Endothelial cell of umbilical vein (primary cell): Measurements from ENCODE around the gene SNX9. TPM values are rescaled to one million over a fixed set of nuclear protein-coding genes. Genes with fewer than 3 reads are reported as not detected.

Experiments used
- BruUV-seq: library from RNA; stranded (reverse); fragments of 400-500 nt; replicated peaks from 2 replicates; lab custom pipeline; 2021; lab: Mats Ljungman, UMichigan
- CTCF ChIA-PET: fragments of 300-600, 350-600 bp; sonication (Branson Sonifier 250); formaldehyde crosslinking; loops from one replicate; lab custom pipeline; 2021; ENCODE audit warnings: antibody characterized with exemption, inconsistent platforms; lab: Charles Lee
- POLR2A ChIA-PET: fragments of 300-600, 350-600 bp; sonication (Branson Sonifier 250); formaldehyde crosslinking; loops from one replicate; lab custom pipeline; 2021; ENCODE audit warnings: antibody characterized with exemption, inconsistent platforms; lab: Charles Lee
- DNase-seq: peaks from one replicate; pipeline ENCODE4 v3.0.0-alpha.2; 2011; ENCODE audit warnings: low read depth, low spot score
- FAIRE-seq: peaks from 2 replicates; lab custom pipeline; 2011; peaks lifted over from hg19 to GRCh38; lab: Jason Lieb, UNC
- H2AFZ ChIP-seq: 2 replicates; pipeline ENCODE4 v1.6.0; 2012; ENCODE audit warnings: low read depth, low read length, control low read depth, inconsistent platforms
- H3K27ac ChIP-seq: 2 replicates; pipeline ENCODE4 v1.5.1; 2011; ENCODE audit warnings: low read depth, mild to moderate bottlenecking, control low read depth, low read length, moderate library complexity; ENCODE audit not compliant: insufficient read depth
- H3K27me3 ChIP-seq, 2 experiments: 2 replicates each; pipeline versions ENCODE4 v1.6.0 to v1.6.1; 2011; ENCODE audit warnings: low read length in 2 of 2, mixed read lengths in 1 of 2; ENCODE audit not compliant: control insufficient read depth in 2 of 2, insufficient read depth in 2 of 2
- H3K36me3 ChIP-seq, 2 experiments: 2 replicates in 1 of 2; 3 replicates in 1 of 2; pipeline ENCODE4 v1.5.1; 2011; ENCODE audit warnings: low read length in 2 of 2, mild to moderate bottlenecking in 1 of 2, moderate library complexity in 1 of 2; ENCODE audit not compliant: control insufficient read depth in 2 of 2, insufficient read depth in 2 of 2; ENCODE audit errors: extremely low read depth in 1 of 2
- H3K4me1 ChIP-seq: 3 replicates; pipeline ENCODE4 v1.5.1; 2011; ENCODE audit warnings: mild to moderate bottlenecking, low read length; ENCODE audit not compliant: control insufficient read depth, insufficient read depth; ENCODE audit errors: extremely low read depth
- H3K4me2 ChIP-seq: 2 replicates; pipeline ENCODE4 v1.6.1; 2011; ENCODE audit warnings: low read length, control low read depth, mixed read lengths; ENCODE audit not compliant: insufficient read depth
- H3K4me3 ChIP-seq, 3 experiments: fragments of 200-600 bp in 1 of 3; sonication (generic), shearing (Covaris generic) in 1 of 3; replicated peaks in 1 of 3; 2 replicates each; pipeline ENCODE4 v1.5.1; 2011 to 2016; ENCODE audit warnings: control low read depth in 3 of 3, low read length in 3 of 3, mild to moderate bottlenecking in 2 of 3, inconsistent platforms in 1 of 3, low read depth in 1 of 3, moderate library complexity in 1 of 3; ENCODE audit not compliant: insufficient read depth in 1 of 3
- H3K79me2 ChIP-seq: 2 replicates; pipeline ENCODE4 v1.6.0; 2012; ENCODE audit warnings: low read length, inconsistent platforms; ENCODE audit not compliant: control insufficient read depth, insufficient read depth
- H3K9ac ChIP-seq: replicated peaks from 2 replicates; pipeline ENCODE3; 2011; ENCODE audit warnings: low read length, control low read depth; ENCODE audit not compliant: insufficient read depth; ENCODE audit errors: extremely low read depth
- H3K9me1 ChIP-seq: replicated peaks from 3 replicates; pipeline ENCODE4 v1.6.0; 2011; ENCODE audit warnings: mild to moderate bottlenecking, low read length; ENCODE audit not compliant: control insufficient read depth, insufficient read depth; ENCODE audit errors: extremely low read depth
- H3K9me3 ChIP-seq: replicated peaks from 2 replicates; pipeline ENCODE4 v1.5.1; 2012; ENCODE audit warnings: low read length, inconsistent platforms; ENCODE audit not compliant: control insufficient read depth, insufficient read depth
- H4K20me1 ChIP-seq: replicated peaks from 2 replicates; pipeline ENCODE3; 2011; ENCODE audit warnings: mild to moderate bottlenecking, low read length; ENCODE audit not compliant: control insufficient read depth, insufficient read depth; ENCODE audit errors: extremely low read depth
- FOS ChIP-seq: IDR thresholded peaks from 2 replicates; pipeline ENCODE4 v1.6.1; 2011; ENCODE audit warnings: mild to moderate bottlenecking, low read length, moderate library complexity, borderline replicate concordance; ENCODE audit not compliant: insufficient read depth
- GATA2 ChIP-seq: IDR thresholded peaks from 2 replicates; pipeline ENCODE4 v1.7.0; 2011; ENCODE audit warnings: low read depth, mild to moderate bottlenecking, moderate library complexity, mixed read lengths, low read length; ENCODE audit not compliant: insufficient read length, insufficient read depth
- JUN ChIP-seq: IDR thresholded peaks from 2 replicates; pipeline ENCODE4 v1.6.1; 2011; ENCODE audit warnings: borderline replicate concordance, low read depth; ENCODE audit not compliant: insufficient read length, insufficient read depth
- MYC ChIP-seq: IDR thresholded peaks from one replicate; pipeline ENCODE4 v1.6.1; 2011; ENCODE audit warnings: mild to moderate bottlenecking, low read depth, low read length
- POLR2AphosphoS5 ChIP-seq: IDR thresholded peaks from 2 replicates; pipeline ENCODE4 v1.6.1; 2012; ENCODE audit warnings: low read depth, mild to moderate bottlenecking, control low read depth, low read length, moderate library complexity; ENCODE audit not compliant: insufficient read depth
- dilution Hi-C: fragments of 300-500 bp; cut with MboI; formaldehyde crosslinking; loops from one replicate; pipeline ENCODE4 v1.15.0; 2019; ENCODE audit warnings: low sequenced_read_pairs; ENCODE audit not compliant: extremely low pct_ligation_motif_present
- intact Hi-C: fragments of 100-400 bp; cut with micrococcal nuclease; formaldehyde crosslinking; loops from one replicate; pipeline ENCODE4 v1.10.0; 2022
- polyA plus RNA-seq, 4 experiments: library from polyadenylated mRNA; depleted of rRNA in 3 of 4; stranded (reverse) in 3 of 4; unstranded in 1 of 4; fragments of >200 nt; gene quantifications; 2 replicates each; pipeline versions ENCODE4 v1.2.1 to v1.2.3, GENCODE V29; 2011 to 2012; ENCODE audit warnings: missing spikeins in 1 of 4
- total RNA-seq: library from RNA; stranded (reverse); gene quantifications from 2 replicates; pipeline ENCODE4 v1.2.3, GENCODE V29; 2021
- TF ChIP-seq, protein P1 (sequence below), 2 donors: IDR thresholded peaks; 1 replicate in 1 of 2; 2 replicates in 1 of 2; pipeline ENCODE4 v1.5.1; 2011; ENCODE audit warnings: low read length in 2 of 2, mild to moderate bottlenecking in 2 of 2, moderate library complexity in 2 of 2, control low read depth in 1 of 2, inconsistent platforms in 1 of 2, low read depth in 1 of 2; ENCODE audit not compliant: insufficient read depth in 1 of 2; ENCODE audit errors: extremely low read depth in 1 of 2
- TF ChIP-seq, protein P2 (sequence below): IDR thresholded peaks from 2 replicates; pipeline ENCODE4 v1.6.1; 2011; ENCODE audit not compliant: insufficient read depth, insufficient read length

SNX9 gene
- total and polyA plus RNA-seq, 2 donors (not counting 3 experiments of a cell fraction or from before 2014, with no cell fraction given) = 27.5 to 54.5 TPM

DNA sequence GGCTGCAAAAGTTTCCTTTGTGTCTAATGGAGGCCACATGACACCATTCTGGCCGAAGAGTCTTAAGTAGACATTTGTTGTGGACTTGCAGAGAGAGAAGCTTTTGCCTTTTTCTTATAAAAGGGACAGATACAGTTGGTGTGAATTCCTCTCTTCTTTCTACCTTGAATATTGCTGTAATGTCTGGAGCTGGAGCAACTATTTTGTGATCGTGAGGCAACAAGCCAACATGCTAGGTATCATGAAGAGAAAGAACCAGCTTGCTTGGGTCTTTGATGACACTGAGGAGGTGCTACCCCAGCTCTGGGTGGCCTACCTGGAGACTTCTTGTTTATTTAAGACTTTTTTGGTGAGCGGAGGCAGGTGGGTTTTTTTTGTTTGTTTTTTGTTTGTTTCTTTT, 142.3 kb downstream of the SNX9 start:
- no peak overlapping the region for H3K4me2 ChIP-seq

More for the DNA sequence above, 142.3 kb downstream of the SNX9 start:
- no peak overlapping the region for H3K27ac ChIP-seq
- no peaks in the 10 kb centered on the region for H3K9me1 ChIP-seq
- H3K27me3 ChIP-seq = no peaks in the 10 kb centered on the region
- no peaks in the 10 kb centered on the region for H3K79me2 ChIP-seq
- no peak for FAIRE-seq
- dilution Hi-C loops = no loop called here
- no TSS peak for BruUV-seq
- no peak overlapping the region for H2AFZ ChIP-seq
- TF ChIP-seq, protein P1, sequence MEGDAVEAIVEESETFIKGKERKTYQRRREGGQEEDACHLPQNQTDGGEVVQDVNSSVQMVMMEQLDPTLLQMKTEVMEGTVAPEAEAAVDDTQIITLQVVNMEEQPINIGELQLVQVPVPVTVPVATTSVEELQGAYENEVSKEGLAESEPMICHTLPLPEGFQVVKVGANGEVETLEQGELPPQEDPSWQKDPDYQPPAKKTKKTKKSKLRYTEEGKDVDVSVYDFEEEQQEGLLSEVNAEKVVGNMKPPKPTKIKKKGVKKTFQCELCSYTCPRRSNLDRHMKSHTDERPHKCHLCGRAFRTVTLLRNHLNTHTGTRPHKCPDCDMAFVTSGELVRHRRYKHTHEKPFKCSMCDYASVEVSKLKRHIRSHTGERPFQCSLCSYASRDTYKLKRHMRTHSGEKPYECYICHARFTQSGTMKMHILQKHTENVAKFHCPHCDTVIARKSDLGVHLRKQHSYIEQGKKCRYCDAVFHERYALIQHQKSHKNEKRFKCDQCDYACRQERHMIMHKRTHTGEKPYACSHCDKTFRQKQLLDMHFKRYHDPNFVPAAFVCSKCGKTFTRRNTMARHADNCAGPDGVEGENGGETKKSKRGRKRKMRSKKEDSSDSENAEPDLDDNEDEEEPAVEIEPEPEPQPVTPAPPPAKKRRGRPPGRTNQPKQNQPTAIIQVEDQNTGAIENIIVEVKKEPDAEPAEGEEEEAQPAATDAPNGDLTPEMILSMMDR (IDR thresholded peaks at IDR 0.05; ENCODE audit: extremely low read depth in 1 of 2, insufficient read depth in 1 of 2, low read depth in 1 of 2, low read length in 2 of 2) = no peak
- TF ChIP-seq JUN (no peak), MYC (no peak), FOS (no peak), POLR2AphosphoS5 (no peak), GATA2 (no peak)
- TF ChIP-seq, protein P2, sequence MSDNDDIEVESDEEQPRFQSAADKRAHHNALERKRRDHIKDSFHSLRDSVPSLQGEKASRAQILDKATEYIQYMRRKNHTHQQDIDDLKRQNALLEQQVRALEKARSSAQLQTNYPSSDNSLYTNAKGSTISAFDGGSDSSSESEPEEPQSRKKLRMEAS = no peak
- no peak overlapping the region for H3K9ac ChIP-seq
- H3K4me1 ChIP-seq = peaks cover 9% of the 10 kb centered on the region
- no peak for DNase-seq
- intact Hi-C loops = no loop called here
- no peak overlapping the region for H3K4me3 ChIP-seq
- POLR2A ChIA-PET = no interaction called here
- CTCF ChIA-PET = no interaction called here
- H3K36me3 ChIP-seq = no peaks in the 10 kb centered on the region
- no peaks in the 10 kb centered on the region for H4K20me1 ChIP-seq
- H3K9me3 ChIP-seq = no peaks in the 10 kb centered on the region
